ENCODE results near the gene CIAO3.

CIAO3 gene

DNA sequence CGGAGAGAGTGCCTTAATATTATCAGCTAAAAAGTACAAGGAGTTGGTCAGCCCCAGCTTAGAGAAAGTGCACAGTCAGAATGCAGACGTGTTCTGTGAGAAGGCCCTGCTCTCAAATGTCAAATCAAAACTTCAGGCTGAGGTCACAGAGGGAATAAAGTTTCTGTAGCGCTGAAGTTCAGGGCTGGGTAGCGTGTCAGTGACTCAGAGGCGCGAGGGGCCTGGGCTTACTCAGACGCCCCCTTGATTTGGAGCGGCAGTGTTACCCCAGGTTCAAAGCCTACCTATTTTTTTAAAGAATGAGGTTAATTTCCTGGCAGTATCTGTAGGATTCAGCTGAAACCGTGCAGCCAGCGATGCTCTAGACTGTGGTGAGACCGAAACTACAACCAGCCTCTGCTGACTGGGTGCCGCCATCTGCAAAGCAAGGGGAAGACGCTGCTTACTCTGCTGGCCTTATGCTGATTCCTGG lies 4.8 kb downstream of the CIAO3 start:
- DNase-seq (ENCODE audit: low spot score), result peak; percentile 69
- TF ChIP-seq, protein P1, sequence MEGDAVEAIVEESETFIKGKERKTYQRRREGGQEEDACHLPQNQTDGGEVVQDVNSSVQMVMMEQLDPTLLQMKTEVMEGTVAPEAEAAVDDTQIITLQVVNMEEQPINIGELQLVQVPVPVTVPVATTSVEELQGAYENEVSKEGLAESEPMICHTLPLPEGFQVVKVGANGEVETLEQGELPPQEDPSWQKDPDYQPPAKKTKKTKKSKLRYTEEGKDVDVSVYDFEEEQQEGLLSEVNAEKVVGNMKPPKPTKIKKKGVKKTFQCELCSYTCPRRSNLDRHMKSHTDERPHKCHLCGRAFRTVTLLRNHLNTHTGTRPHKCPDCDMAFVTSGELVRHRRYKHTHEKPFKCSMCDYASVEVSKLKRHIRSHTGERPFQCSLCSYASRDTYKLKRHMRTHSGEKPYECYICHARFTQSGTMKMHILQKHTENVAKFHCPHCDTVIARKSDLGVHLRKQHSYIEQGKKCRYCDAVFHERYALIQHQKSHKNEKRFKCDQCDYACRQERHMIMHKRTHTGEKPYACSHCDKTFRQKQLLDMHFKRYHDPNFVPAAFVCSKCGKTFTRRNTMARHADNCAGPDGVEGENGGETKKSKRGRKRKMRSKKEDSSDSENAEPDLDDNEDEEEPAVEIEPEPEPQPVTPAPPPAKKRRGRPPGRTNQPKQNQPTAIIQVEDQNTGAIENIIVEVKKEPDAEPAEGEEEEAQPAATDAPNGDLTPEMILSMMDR (IDR thresholded peaks at IDR 0.05; ENCODE audit: extremely low read depth, insufficient read depth, missing control alignments), result no peak
- in situ Hi-C loops (cut with MboI; ENCODE audit: low pct_unique_long_range_greater_than_20kb, low sequenced_read_pairs, unreplicated experiment), result no loop called here

DNA sequence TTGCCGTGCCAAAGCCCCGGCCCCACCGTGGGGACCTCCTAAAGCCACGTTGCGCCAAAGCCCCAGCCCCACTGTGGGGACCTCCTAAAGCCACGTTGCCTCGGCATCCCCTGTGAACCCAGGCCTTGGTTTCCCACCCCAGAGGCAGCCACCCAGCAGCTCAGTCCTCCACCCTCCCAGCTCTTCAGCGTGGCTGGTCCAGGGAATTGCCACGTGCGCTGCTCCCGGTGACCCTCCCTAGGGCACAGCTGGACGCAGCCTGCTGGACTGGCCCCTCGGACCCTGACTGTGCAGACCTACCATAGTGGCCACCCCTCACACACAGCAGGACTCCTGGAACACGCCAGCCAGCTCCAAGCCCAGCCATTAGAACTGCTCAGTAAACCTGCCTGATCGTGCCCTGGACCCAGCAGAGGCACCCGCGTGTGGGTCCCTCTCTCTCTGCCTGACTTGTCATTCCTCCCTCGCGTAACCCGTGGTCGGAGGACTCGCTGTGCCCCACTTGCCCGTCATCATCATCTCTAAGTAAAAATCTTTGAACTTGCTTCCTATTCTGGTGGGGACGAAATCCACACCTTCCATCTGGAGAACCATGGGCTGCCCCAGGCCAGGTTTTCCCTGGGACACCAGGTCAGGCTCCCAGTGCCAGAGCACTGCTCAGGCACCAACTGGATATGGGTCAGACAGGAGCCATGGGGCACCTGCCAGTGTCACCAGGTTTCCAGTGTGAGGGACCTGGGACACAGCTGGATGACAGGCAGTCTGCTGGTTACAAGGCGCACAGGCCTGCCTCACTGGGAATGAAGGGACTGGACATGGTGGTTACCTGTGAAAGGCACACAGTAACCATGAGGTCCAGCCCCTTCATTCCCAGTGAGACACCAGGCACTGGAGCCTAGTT lies 5.6 kb downstream of the CIAO3 start:
- in situ Hi-C loops (cut with MboI; ENCODE audit: low pct_unique_long_range_greater_than_20kb, low sequenced_read_pairs, unreplicated experiment), result no loop called here
- DNase-seq (ENCODE audit: low spot score), result no peak
- TF ChIP-seq, protein P1 (IDR thresholded peaks at IDR 0.05; ENCODE audit: extremely low read depth, insufficient read depth, missing control alignments), result no peak

DNA sequence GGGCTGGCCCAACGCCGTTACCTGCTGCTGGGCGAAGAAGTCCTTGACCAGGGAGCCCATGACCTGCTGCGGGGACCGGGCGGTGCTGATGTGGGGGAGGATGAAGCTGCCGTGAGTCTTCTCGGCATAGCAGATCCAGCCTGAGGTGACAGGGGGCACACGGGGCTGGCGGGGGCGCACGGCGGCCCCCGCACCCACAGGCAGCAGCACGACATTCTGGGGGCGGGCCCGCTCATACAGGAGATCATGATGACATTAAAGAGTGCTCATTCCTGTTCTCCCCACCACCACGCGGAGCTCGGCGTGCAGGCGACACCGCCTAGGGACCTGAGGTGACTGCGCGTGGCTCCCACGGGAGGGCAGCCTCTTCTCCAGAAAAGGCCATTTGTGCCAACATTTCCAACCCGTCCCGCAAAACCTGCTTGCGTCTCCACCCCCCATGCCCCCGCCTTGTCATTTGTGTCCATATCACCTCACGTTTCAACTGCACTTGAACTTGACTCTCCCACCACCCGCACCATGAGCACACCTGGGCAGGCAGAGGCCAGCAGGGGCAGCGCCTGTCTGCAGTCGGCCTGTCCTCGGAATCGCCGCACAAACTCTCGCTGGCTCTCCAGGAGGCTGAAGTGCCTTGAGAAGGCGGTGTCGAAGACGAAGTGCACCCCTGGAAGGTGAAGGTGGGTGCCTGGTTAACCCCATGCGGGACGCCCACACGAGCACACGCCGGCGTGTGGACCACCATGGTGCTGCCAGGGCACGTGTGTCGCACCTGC lies 6.4 kb downstream of the CIAO3 start:
- in situ Hi-C loops (cut with MboI; ENCODE audit: low pct_unique_long_range_greater_than_20kb, low sequenced_read_pairs, unreplicated experiment), result no loop called here
- TF ChIP-seq, protein P1 (IDR thresholded peaks at IDR 0.05; ENCODE audit: extremely low read depth, insufficient read depth, missing control alignments), result no peak

DNA sequence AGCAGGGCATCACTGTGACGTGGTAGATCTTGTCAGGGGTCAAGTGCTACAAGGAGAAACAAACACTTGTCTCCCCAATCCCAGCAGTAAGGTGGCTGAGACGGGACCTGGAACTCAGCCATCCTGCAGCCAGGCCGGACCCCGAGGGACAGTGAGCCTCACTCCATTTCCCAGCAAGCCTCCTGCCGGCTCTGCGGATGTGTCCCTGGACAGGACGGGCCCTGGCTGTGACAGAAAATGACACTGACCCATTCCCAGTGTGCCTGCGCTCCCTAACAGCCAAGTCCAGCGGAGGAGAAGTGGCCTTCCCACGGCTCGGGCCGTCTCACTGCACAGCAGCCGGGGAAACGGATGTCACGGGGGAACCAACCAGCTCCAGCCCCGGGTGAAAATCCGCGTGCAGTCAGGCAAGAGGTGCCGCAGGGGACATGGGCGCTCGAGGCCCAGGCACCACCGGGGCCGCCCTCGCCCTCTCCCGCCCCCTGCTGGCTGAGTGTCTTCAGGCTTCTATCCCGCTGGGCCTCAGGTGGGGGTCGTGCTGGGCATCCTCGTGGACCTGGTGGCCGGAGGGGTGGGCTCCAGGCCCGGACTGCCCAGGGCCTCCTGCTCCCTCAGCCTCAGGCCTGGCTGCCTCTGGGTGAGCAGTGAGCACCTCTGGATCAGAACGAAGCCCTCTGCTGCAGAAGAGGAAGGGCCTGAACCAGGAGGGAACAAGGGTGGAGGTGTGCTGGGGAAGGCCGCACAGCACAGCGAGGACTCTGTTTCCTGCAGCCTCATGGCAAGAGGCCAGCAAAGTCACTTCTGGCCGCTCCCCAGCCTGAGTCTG lies 7.2 kb downstream of the CIAO3 start:
- TF ChIP-seq, protein P1 (IDR thresholded peaks at IDR 0.05; ENCODE audit: extremely low read depth, insufficient read depth, missing control alignments), result peak; percentile 39
- in situ Hi-C loops (cut with MboI; ENCODE audit: low pct_unique_long_range_greater_than_20kb, low sequenced_read_pairs, unreplicated experiment), result no loop called here
- no peak for DNase-seq (ENCODE audit: low spot score)

More for the DNA sequence above, 6.4 kb downstream of the CIAO3 start:
- no peak for DNase-seq (ENCODE audit: low spot score)

DNA sequence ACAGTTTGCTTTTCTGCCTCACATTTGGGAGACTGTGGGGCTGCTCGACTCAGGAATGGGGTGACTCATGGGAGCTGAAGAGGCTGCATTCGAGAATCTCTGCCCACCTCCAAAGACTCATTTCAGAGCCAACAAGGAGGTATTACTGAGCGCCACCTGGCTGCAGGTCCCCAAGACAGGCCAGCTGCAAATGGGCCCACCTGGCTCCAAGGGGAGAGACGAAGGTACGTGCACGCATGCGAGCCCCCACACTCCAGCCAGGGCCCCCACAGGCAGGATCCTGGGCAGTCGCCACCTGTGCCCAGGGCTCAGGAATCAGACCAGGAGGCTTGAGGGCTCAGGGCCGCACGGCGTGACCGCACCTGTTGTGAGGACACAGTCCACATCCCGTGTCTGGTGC lies 7.9 kb downstream of the CIAO3 start:
- TF ChIP-seq, protein P1 (IDR thresholded peaks at IDR 0.05; ENCODE audit: extremely low read depth, insufficient read depth, missing control alignments), result peak; percentile 28
- no peak for DNase-seq (ENCODE audit: low spot score)
- in situ Hi-C loops (cut with MboI; ENCODE audit: low pct_unique_long_range_greater_than_20kb, low sequenced_read_pairs, unreplicated experiment), result no loop called here

DNA sequence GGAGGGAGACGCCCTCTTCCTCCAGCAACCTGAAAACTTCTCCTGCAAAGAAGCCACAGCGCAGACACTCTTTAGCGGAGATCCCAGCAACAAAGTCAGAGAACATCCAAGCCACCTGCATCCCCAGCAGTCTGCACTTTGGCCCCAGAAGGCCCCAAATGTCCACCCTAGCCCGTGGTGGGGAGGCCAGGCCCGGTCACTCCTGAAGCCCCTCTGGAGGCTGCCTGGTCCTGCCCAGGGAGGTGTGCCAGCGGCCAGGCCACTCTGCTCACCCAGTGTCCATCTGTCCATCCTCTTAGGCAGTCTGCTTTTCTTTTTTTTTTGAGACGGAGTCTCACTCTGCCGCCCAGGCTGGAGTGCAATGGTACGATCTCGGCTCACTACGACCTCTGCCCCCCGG lies 8.5 kb downstream of the CIAO3 start:
- DNase-seq (ENCODE audit: low spot score), result no peak
- TF ChIP-seq, protein P1 (IDR thresholded peaks at IDR 0.05; ENCODE audit: extremely low read depth, insufficient read depth, missing control alignments), result no peak
- in situ Hi-C loops (cut with MboI; ENCODE audit: low pct_unique_long_range_greater_than_20kb, low sequenced_read_pairs, unreplicated experiment), result no loop called here

Data from GM13977 (cell line).